HG03064 (cell line): ENCODE data around the gene GFER.

Experiments
- ATAC-seq: cut with Tn5 transposase; IDR thresholded peaks from one replicate; pipeline ENCODE4 v1.9.1; 2021; ENCODE audit warnings: low read depth; ENCODE audit not compliant: unreplicated experiment

Gene GFER

GRCh38 chr16:1974157-1975070 is 9.6 kb upstream of the GFER start:
- ATAC-seq: no peak

GRCh38 chr16:1975432-1976215 is 8.4 kb upstream of the GFER start:
- ATAC-seq: no peak

- no peak for ATAC-seq
Measured at GRCh38 chr16:1976216-1976520, 7.8 kb upstream of the GFER start.

- no peak for ATAC-seq
Measured at GRCh38 chr16:1976951-1977874, 6.8 kb upstream of the GFER start.

- no peak for ATAC-seq
Measured at GRCh38 chr16:1977875-1978268, 6.1 kb upstream of the GFER start.

- ATAC-seq: no peak
Measured at GRCh38 chr16:1978476-1979120, 5.4 kb upstream of the GFER start.

- no peak for ATAC-seq
Measured at GRCh38 chr16:1979271-1980029, 4.5 kb upstream of the GFER start.

GRCh38 chr16:1980030-1980769 is 3.8 kb upstream of the GFER start:
- ATAC-seq: no peak

- ATAC-seq: no peak
Measured at GRCh38 chr16:1980770-1981087, 3.3 kb upstream of the GFER start.

GRCh38 chr16:1981398-1981836 is 2.6 kb upstream of the GFER start, which contains the start of gene NOXO1:
Gene NOXO1 (minus strand): TSS chr16:1981469. CDS start chr16:1981179, 290 bp downstream.
- ATAC-seq: no peak

- no peak for ATAC-seq
Measured at GRCh38 chr16:1982013-1982433, 2.0 kb upstream of the GFER start.

GRCh38 chr16:1982991-1983543 is 926 bp upstream of the GFER start:
- ATAC-seq: no peak

GRCh38 chr16:1984347-1985225 is 593 bp downstream of the GFER start:
- ATAC-seq: no peak

GRCh38 chr16:1985466-1986150 is 1.6 kb downstream of the GFER start:
- no peak for ATAC-seq

- ATAC-seq: no peak
Measured at GRCh38 chr16:1987198-1987597, 3.2 kb downstream of the GFER start.

- no peak for ATAC-seq
Measured at GRCh38 chr16:1989209-1990100, 5.5 kb downstream of the GFER start, which contains the start of gene SYNGR3. Gene SYNGR3 (plus strand): TSS chr16:1989970. CDS start chr16:1990103, 133 bp downstream.
